ENCODE results near the gene CD209. TPM values are rescaled to one million over a fixed set of nuclear protein-coding genes. Genes with fewer than 3 reads are reported as not detected.

Gene CD209
- total RNA-seq, 1 experiment from 2014 or later: not detected

GRCh38 chr19:7694499-7694898 lies 52.8 kb downstream of the CD209 start:
- BruUV-seq (replicated peaks): no TSS peak
- no peaks in the 10 kb centered on the region for H3K9me3 ChIP-seq (ENCODE audit: low read depth, low read length, poor library complexity, severe bottlenecking)
- ChIA-PET CTCF (interaction anchor here (0.7 kb wide), 1 partner anchor 109 kb away, joined by 5 read pairs; no protein-coding TSS in a partner anchor), POLR2A (ENCODE audit: low non-redundant PET) (no interaction called here)
- no peak for TF ChIP-seq CTCF (conservative IDR thresholded peaks at IDR 0.05; ENCODE audit: low read depth, low read length)
- TF ChIP-seq EZH2 (IDR thresholded peaks at IDR 0.05; ENCODE audit: borderline replicate concordance, low read depth, low read length, poor library complexity, severe bottlenecking): no peak
- peaks cover 12% of the 10 kb centered on the region for H3K27me3 ChIP-seq (replicated peaks; ENCODE audit: insufficient read depth, low read depth, low read length, poor library complexity)
- no peak overlapping the region for H3K27ac ChIP-seq (ENCODE audit: low read depth, low read length, poor library complexity, severe bottlenecking)
- no peaks in the 10 kb centered on the region for H3K36me3 ChIP-seq (ENCODE audit: insufficient read depth, low read length, poor library complexity, severe bottlenecking)
- H3K4me1 ChIP-seq (ENCODE audit: insufficient read depth, low read length, poor library complexity, severe bottlenecking): no peaks in the 10 kb centered on the region
- no peak overlapping the region for H3K4me3 ChIP-seq (ENCODE audit: low read depth, low read length, poor library complexity, severe bottlenecking)
- intact Hi-C loops (cut with micrococcal nuclease; ENCODE audit: unreplicated experiment): no loop called here
- DNase-seq (ENCODE audit: low spot score): no peak

- no peaks in the 10 kb centered on the region for H3K36me3 ChIP-seq (ENCODE audit: insufficient read depth, low read length, poor library complexity, severe bottlenecking)
- H3K4me1 ChIP-seq (ENCODE audit: insufficient read depth, low read length, poor library complexity, severe bottlenecking): no peaks in the 10 kb centered on the region
- ChIA-PET CTCF (no interaction called here), POLR2A (ENCODE audit: low non-redundant PET) (no interaction called here)
- no peak for DNase-seq (ENCODE audit: low spot score)
- H3K9me3 ChIP-seq (ENCODE audit: low read depth, low read length, poor library complexity, severe bottlenecking): no peaks in the 10 kb centered on the region
- TF ChIP-seq EZH2 (IDR thresholded peaks at IDR 0.05; ENCODE audit: borderline replicate concordance, low read depth, low read length, poor library complexity, severe bottlenecking) (no peak), CTCF (conservative IDR thresholded peaks at IDR 0.05; ENCODE audit: low read depth, low read length) (no peak)
- H3K27me3 ChIP-seq (replicated peaks; ENCODE audit: insufficient read depth, low read depth, low read length, poor library complexity): peaks cover 16% of the 10 kb centered on the region
- H3K27ac ChIP-seq (ENCODE audit: low read depth, low read length, poor library complexity, severe bottlenecking): no peak overlapping the region
- BruUV-seq (replicated peaks): no TSS peak
- H3K4me3 ChIP-seq (ENCODE audit: low read depth, low read length, poor library complexity, severe bottlenecking): no peak overlapping the region
- intact Hi-C loops (cut with micrococcal nuclease; ENCODE audit: unreplicated experiment): no loop called here
Measured at GRCh38 chr19:7692417-7693088, 54.8 kb downstream of the CD209 start.

GRCh38 chr19:7691497-7691896 lies 55.8 kb downstream of the CD209 start:
- Histone ChIP-seq H3K27ac (ENCODE audit: low read depth, low read length, poor library complexity, severe bottlenecking) (no peak overlapping the region), H3K9me3 (ENCODE audit: low read depth, low read length, poor library complexity, severe bottlenecking) (no peaks in the 10 kb centered on the region), H3K4me3 (ENCODE audit: low read depth, low read length, poor library complexity, severe bottlenecking) (no peak overlapping the region), H3K4me1 (ENCODE audit: insufficient read depth, low read length, poor library complexity, severe bottlenecking) (no peaks in the 10 kb centered on the region), H3K36me3 (ENCODE audit: insufficient read depth, low read length, poor library complexity, severe bottlenecking) (no peaks in the 10 kb centered on the region), H3K27me3 (replicated peaks; ENCODE audit: insufficient read depth, low read depth, low read length, poor library complexity) (peaks cover 16% of the 10 kb centered on the region)
- CTCF ChIA-PET: no interaction called here
- POLR2A ChIA-PET (ENCODE audit: low non-redundant PET): no interaction called here
- DNase-seq (ENCODE audit: low spot score): no peak
- intact Hi-C loops (cut with micrococcal nuclease; ENCODE audit: unreplicated experiment): no loop called here
- no peak for TF ChIP-seq CTCF (conservative IDR thresholded peaks at IDR 0.05; ENCODE audit: low read depth, low read length)
- TF ChIP-seq EZH2 (IDR thresholded peaks at IDR 0.05; ENCODE audit: borderline replicate concordance, low read depth, low read length, poor library complexity, severe bottlenecking): no peak
- no TSS peak for BruUV-seq (replicated peaks)

All from A673 (cell line).